WERI-Rb-1 (cell line): Measurements from ENCODE around the gene ENKD1.

Experiments
- DNase-seq: peaks from one replicate; pipeline ENCODE4 v3.0.0-alpha.2; 2020
- H3K27ac ChIP-seq: fragments of 250-450 bp; sonication (Bioruptor Pico); 2 replicates; pipeline ENCODE4 v1.5.1; 2020; ENCODE audit warnings: mild to moderate bottlenecking, moderate library complexity
- H3K27me3 ChIP-seq: fragments of 250-450 bp; sonication (Bioruptor Pico); 2 replicates; pipeline ENCODE4 v1.5.1; 2021; ENCODE audit warnings: mild to moderate bottlenecking, low read depth, moderate library complexity; ENCODE audit not compliant: insufficient read depth, severe bottlenecking
- H3K36me3 ChIP-seq: fragments of 250-450 bp; sonication (Bioruptor Pico); 2 replicates; pipeline ENCODE4 v1.5.1; 2020; ENCODE audit warnings: mild to moderate bottlenecking, moderate library complexity
- H3K4me3 ChIP-seq: 2 replicates; pipeline ENCODE4 v1.5.1; 2011; ENCODE audit warnings: low read depth, mild to moderate bottlenecking, control low read depth, low read length
- H3K9me3 ChIP-seq: fragments of 250-450 bp; sonication (Bioruptor Pico); 2 replicates; pipeline ENCODE4 v1.5.1; 2021; ENCODE audit warnings: mild to moderate bottlenecking, moderate library complexity; ENCODE audit not compliant: severe bottlenecking
- TF ChIP-seq, protein P1 (sequence below): IDR thresholded peaks from 2 replicates; pipeline ENCODE4 v1.5.1; 2011; ENCODE audit warnings: low read depth, mild to moderate bottlenecking, control low read depth, inconsistent platforms, low read length

The ENKD1 gene, protein sequence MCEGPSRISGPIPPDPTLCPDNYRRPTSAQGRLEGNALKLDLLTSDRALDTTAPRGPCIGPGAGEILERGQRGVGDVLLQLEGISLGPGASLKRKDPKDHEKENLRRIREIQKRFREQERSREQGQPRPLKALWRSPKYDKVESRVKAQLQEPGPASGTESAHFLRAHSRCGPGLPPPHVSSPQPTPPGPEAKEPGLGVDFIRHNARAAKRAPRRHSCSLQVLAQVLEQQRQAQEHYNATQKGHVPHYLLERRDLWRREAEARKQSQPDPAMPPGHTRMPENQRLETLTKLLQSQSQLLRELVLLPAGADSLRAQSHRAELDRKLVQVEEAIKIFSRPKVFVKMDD

DNA sequence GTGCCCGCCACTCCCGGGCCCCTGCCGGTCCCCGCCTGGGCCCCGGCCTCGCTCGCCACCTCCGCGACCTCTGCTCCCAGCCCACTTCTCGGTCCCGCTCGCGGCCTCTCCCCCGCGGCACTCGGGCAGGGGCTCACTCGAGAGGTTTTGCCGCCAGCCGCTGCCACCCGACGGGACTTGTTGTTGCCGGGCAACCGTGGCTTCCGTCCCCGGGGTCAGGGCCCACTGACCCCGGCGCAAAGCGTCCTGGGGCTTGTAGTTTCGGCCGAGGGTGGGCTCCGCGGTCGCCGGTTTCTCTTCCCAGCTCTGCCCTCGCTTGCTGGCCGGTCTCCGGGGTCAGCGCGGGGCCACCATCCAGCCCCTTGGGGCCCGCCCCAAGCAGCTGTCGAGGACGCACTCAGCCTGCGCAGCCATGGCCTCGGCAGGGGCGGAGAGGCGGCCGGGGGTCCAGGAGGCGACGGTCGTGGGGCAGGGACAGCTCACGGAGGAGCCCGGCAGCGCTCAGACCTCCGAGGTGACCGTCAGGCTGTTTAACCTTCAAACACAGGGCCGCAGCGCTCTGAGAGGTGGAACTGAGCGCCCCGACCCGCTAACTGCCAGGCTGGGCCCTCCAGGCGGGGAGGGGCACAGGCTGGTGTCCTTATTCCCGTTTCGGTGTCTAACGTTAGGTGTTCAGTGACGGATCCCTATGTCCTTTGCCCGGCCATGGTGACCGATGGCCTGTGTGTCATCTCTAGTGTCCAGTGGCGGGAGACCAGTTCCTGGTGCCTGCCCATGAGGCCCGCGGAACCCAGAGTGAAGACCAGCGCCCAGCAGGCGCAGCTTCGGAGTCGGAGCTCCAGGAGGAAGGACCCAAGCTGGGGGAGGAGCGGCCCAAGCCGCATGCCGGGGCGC lies at the start of gene ENKD1, which contains the start of gene C16orf86:
TSS of gene ENKD1 (minus strand) at position 192 of the 894 bp plus-strand sequence. CDS start 308 bp downstream, outside the sequence.
TSS of gene C16orf86 (plus strand) at position 256 of the 894 bp plus-strand sequence. CDS start at position 413, 157 bp downstream.
- H3K27ac ChIP-seq: peak within 1 kb of the TSS; percentile 88
- peak; percentile 90 for DNase-seq
- TF ChIP-seq, protein P1, sequence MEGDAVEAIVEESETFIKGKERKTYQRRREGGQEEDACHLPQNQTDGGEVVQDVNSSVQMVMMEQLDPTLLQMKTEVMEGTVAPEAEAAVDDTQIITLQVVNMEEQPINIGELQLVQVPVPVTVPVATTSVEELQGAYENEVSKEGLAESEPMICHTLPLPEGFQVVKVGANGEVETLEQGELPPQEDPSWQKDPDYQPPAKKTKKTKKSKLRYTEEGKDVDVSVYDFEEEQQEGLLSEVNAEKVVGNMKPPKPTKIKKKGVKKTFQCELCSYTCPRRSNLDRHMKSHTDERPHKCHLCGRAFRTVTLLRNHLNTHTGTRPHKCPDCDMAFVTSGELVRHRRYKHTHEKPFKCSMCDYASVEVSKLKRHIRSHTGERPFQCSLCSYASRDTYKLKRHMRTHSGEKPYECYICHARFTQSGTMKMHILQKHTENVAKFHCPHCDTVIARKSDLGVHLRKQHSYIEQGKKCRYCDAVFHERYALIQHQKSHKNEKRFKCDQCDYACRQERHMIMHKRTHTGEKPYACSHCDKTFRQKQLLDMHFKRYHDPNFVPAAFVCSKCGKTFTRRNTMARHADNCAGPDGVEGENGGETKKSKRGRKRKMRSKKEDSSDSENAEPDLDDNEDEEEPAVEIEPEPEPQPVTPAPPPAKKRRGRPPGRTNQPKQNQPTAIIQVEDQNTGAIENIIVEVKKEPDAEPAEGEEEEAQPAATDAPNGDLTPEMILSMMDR: no peak
- peak within 1 kb of the TSS; percentile 55 for H3K4me3 ChIP-seq
- H3K9me3 ChIP-seq: no peaks in the 10 kb centered on the region
- peaks cover 28% of the 10 kb centered on the region for H3K36me3 ChIP-seq
- H3K27me3 ChIP-seq: no peaks in the 10 kb centered on the region

DNA sequence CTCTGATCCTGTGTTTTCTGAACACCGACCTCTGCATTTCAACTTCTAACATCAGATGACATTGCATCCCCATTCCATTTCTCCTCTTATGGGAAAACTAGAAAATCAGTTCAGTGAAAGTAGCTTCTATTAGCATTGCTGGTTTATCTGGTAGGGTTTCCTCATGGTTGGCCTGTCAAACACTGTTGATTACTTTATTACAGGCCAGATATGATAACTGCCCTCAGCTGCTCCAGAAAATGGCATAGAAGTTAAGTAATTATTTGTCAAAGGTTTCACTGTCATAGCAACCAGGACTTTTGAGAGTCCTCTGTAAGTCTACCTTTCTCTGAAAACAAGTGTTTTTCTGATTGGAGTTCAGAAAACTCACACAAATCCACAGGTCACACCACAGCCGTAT lies 49.5 kb upstream of the ENKD1 start:
- H3K36me3 ChIP-seq: peaks cover 10% of the 10 kb centered on the region; the same call in 1 of the 2 replicates

DNA sequence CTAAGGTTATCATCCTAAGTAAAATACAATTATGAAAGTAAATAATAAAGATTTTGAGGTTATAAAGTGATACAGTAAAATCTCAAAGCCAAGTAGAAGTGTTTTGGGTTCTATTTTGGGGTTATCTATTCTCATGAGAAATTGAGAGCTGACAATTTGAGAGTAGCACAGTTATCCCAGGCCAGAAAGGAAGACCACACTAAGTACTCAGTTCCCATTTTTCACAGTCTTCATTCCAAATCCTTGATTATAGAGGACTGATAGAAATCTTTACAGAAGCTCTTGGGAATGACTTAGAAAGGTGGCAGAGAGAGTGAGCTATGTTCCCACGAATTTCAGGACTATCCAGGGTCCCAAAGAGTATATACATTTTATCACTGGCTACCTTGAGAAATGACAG lies 48.0 kb upstream of the ENKD1 start:
- Histone ChIP-seq H3K27ac (no peak overlapping the region), H3K9me3 (no peaks in the 10 kb centered on the region), H3K36me3 (peaks cover 10% of the 10 kb centered on the region), H3K4me3 (no peak overlapping the region), H3K27me3 (no peaks in the 10 kb centered on the region)
- TF ChIP-seq, protein P1: no peak
- no peak for DNase-seq

More for the DNA sequence above, 49.5 kb upstream of the ENKD1 start:
- TF ChIP-seq, protein P1: no peak
- no peaks in the 10 kb centered on the region for H3K27me3 ChIP-seq
- no peak for DNase-seq
- no peak overlapping the region for H3K4me3 ChIP-seq
- H3K9me3 ChIP-seq: no peaks in the 10 kb centered on the region
- H3K27ac ChIP-seq: no peak overlapping the region

DNA sequence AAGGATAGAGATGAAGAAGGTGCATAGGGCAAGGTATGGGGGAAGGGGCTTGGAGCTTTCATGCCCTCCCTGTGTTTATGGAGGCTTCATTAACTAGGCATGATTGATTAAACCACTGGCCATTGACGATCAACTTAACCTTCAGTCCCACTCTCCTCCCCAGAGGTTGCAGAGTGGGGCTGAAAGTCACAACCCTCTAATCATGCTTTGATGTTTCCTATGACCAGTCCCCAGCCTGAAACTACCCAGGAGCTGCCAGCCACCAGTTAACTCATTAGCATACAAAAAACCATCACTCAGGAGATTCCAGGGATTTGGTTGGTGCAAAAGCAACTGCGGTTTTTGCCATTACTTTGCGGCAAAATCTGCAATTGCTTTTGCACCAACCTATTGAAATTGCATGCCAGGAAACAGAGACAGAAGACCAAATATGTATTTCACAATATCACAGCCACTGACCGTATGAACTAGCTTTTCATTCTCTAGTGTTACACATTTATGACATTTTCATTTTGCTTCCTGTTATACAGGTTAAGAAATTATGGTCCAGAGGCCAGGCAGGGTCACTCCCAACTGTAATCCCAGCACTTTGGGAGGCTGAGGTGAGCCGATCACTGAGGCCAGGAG lies 47.2 kb upstream of the ENKD1 start:
- Histone ChIP-seq H3K9me3 (no peaks in the 10 kb centered on the region), H3K36me3 (peaks cover 10% of the 10 kb centered on the region), H3K27ac (no peak overlapping the region), H3K4me3 (no peak overlapping the region), H3K27me3 (no peaks in the 10 kb centered on the region)
- no peak for DNase-seq
- TF ChIP-seq, protein P1: no peak

DNA sequence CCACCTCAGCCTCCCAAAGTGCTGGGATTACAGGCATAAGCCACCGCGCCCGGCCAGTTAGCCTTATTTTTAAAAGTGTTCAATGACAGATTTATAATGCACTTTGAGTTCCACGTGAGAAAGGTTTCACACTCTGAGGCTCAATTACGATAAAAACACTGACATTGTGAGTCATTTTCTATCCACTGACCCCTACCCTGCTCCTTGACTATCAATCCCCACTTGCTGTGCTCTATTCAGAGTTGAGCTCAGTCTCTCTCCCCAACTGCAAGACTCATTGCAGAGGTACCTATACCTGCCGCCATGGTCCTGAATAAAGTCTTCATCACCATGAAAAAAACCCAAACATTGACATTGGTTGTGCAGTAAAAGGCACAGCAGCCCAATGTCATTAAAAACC lies 44.1 kb upstream of the ENKD1 start:
- Histone ChIP-seq H3K4me3 (no peak overlapping the region), H3K27ac (no peak overlapping the region), H3K27me3 (no peaks in the 10 kb centered on the region), H3K9me3 (no peaks in the 10 kb centered on the region), H3K36me3 (no peaks in the 10 kb centered on the region; the same call in none of the 2 replicates)
- TF ChIP-seq, protein P1: no peak
- DNase-seq: no peak
